HepG2 (cell line): ENCODE data around the gene PLEKHB1.

Experiments
- CREB1 ChIP-seq, 2 experiments: fragments of 450-650 bp in 1 of 2; IDR thresholded peaks; 2 replicates each; pipeline ENCODE4 v1.6.1; 2016 to 2017; ENCODE audit warnings: control low read depth in 1 of 2, mild to moderate bottlenecking in 1 of 2, missing compliant biosample characterization in 1 of 2, missing genetic modification characterization in 1 of 2
- EZH2 ChIP-seq: conservative IDR thresholded peaks from 2 replicates; pipeline ENCODE4 v1.6.1; 2012; ENCODE audit warnings: mild to moderate bottlenecking, low read depth, low read length, moderate library complexity
- NFYB ChIP-seq: sonication (generic); formaldehyde crosslinking; IDR thresholded peaks from 2 replicates; pipeline ENCODE4 v1.4.0; 2020; ENCODE audit warnings: missing genetic modification reagents
- NFYC ChIP-seq: IDR thresholded peaks from 2 replicates; pipeline ENCODE4 v1.6.1; 2016; ENCODE audit warnings: missing genetic modification reagents, missing compliant biosample characterization
- PBX3 ChIP-seq: sonication (generic); formaldehyde crosslinking; IDR thresholded peaks from 2 replicates; pipeline ENCODE4 v1.8.1; 2023; ENCODE audit warnings: missing genetic modification reagents, inconsistent platforms, borderline replicate concordance
- RELA ChIP-seq: sonication (generic); formaldehyde crosslinking; IDR thresholded peaks from 2 replicates; pipeline ENCODE4 v1.4.0; 2020; ENCODE audit warnings: missing genetic modification reagents
- SIN3A ChIP-seq: IDR thresholded peaks from 2 replicates; pipeline ENCODE4 v1.6.1; 2011; ENCODE audit warnings: low read depth, mild to moderate bottlenecking, control low read depth, low read length, borderline replicate concordance
- ZFP36 ChIP-seq: fragments of 150-350 bp; IDR thresholded peaks from 2 replicates; pipeline ENCODE4 v1.6.1; 2018; ENCODE audit warnings: borderline replicate concordance, low read length, low read depth; ENCODE audit not compliant: partially characterized antibody
- ZNF7 ChIP-seq: IDR thresholded peaks from 2 replicates; pipeline ENCODE4 v1.6.1; 2016; ENCODE audit warnings: missing biosample characterization, missing genetic modification reagents
- TF ChIP-seq, protein P1 (sequence below): sonication (generic); formaldehyde crosslinking; IDR thresholded peaks from 2 replicates; pipeline ENCODE4 v1.4.0; 2020; ENCODE audit warnings: missing genetic modification reagents
- TF ChIP-seq, protein P2 (sequence below): IDR thresholded peaks from 2 replicates; pipeline ENCODE4 v1.6.1; 2016; ENCODE audit warnings: control low read depth

DNA sequence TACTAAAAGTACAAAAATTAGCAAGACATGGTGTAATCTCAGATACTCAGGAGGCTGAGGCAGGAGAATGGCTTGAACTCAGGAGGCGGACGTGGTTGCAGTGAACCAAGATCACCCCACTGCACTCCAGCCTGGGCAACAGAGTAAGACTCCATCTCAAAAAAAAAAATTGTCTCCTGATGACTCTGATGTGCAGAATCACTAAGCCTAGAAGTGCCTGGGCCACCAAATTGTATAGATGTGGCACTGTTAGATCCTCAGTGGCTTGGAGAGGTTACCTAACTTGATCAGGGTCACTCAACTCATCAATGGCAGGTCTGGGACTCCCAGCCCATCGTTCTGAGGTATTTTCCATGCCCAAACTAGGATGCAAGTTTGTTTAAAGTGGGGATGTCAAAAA lies 10.6 kb downstream of the PLEKHB1 start:
- TF ChIP-seq NFYC (CRISPR knock-in tag) (no peak), ZNF7 (CRISPR knock-in tag) (no peak), SIN3A (no peak), RELA (no peak), EZH2 (no peak), PBX3 (no peak), ZFP36 (no peak), CREB1 (IDR thresholded peaks at IDR 0.05) (no peak), CREB1 (CRISPR knock-in tag; IDR thresholded peaks at IDR 0.05) (no peak), NFYB (CRISPR knock-in tag) (no peak)
- TF ChIP-seq, protein P1, sequence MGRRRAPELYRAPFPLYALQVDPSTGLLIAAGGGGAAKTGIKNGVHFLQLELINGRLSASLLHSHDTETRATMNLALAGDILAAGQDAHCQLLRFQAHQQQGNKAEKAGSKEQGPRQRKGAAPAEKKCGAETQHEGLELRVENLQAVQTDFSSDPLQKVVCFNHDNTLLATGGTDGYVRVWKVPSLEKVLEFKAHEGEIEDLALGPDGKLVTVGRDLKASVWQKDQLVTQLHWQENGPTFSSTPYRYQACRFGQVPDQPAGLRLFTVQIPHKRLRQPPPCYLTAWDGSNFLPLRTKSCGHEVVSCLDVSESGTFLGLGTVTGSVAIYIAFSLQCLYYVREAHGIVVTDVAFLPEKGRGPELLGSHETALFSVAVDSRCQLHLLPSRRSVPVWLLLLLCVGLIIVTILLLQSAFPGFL (CRISPR knock-in tag), result no peak
- TF ChIP-seq, protein P2, sequence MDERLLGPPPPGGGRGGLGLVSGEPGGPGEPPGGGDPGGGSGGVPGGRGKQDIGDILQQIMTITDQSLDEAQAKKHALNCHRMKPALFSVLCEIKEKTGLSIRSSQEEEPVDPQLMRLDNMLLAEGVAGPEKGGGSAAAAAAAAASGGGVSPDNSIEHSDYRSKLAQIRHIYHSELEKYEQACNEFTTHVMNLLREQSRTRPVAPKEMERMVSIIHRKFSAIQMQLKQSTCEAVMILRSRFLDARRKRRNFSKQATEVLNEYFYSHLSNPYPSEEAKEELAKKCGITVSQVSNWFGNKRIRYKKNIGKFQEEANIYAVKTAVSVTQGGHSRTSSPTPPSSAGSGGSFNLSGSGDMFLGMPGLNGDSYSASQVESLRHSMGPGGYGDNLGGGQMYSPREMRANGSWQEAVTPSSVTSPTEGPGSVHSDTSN (CRISPR knock-in tag), result no peak
